CD4-positive, alpha-beta T cell treated with Interleukin-6 for 4 hours (primary cell): Measurements from ENCODE around the gene NENF.

Experiments used
- DNase-seq: peaks from one replicate; pipeline ENCODE4 v3.0.0-alpha.2; 2020; ENCODE audit warnings: mixed read lengths

Gene NENF

DNA sequence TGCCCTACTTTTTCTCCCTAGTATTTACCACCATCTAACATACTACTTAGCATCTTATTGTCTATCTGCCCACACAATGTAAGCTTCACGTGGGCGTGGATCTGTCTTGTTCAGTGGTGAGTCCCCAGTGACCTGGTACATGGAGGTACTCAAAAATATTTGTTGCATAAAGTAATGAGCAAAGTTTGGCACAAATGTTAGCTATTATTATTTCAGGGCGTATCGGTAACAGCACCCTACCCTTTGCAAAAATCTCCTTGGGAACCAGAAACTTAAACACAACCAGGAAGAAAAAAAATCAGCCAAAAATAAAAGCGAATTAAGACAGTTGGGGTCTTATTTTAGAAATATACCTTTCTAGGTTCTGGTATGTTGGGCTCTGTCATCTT is 454 bp upstream of the NENF start:
- no peak for DNase-seq

DNA sequence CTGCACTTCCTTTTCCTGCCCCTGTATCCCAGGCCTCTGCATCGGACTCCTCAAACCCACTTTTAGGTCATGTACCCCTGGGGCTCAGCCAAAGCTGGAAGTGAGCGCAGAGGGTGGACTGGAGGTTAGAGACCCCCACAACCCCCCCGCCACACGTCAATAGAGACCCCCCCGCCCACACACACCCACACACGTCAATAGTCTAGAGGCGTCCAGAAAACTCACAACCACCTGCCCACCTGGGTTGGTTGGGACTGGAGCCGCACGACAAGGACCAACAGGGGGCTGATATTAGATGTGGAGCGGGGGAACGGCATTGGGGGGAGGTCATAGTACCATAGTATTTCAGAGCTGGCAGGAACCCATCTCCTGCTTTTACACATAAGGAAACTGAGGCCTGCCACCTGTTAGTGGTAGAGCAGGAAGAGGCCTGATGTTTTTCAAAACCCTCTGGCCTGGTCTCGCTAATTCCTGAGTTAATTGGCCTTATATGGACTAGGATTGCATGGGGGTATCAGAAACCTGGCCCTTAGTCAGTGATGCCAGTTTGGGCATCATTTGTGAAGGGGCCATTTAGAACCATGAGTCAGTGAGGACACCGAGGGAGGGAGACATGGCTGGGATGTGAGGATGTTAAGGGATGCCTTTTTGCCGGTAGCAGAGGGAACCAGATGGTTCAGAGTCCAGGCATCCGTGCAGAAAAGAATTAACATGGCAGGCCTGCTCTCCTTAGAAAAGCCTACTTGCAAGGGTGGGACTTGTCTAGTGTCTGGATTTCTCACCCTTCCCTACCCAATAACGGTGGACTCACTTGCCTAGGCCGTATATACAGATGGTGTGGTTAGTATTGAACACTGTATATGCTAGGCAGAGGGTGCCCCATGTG is 1.1 kb downstream of the NENF start:
- no peak for DNase-seq

DNA sequence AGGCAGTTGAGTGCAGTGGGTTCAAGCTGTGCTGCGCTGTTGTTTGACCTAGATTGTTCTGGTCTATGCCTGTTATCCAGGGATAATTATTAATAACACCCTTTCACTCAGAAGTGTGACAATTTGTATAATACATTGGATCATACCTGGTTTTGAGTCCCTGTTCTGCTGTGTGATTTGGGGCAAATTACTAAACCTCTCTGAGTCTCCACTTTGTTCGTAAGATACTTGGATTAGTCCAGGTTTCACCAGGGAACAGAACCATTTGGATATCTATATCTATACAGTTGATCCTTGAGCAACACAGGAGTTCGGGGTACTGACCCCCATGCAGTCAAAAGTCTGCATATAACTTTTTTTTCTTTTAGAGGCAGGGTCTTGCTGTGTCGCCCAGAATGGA is 2.3 kb downstream of the NENF start:
- no peak for DNase-seq

DNA sequence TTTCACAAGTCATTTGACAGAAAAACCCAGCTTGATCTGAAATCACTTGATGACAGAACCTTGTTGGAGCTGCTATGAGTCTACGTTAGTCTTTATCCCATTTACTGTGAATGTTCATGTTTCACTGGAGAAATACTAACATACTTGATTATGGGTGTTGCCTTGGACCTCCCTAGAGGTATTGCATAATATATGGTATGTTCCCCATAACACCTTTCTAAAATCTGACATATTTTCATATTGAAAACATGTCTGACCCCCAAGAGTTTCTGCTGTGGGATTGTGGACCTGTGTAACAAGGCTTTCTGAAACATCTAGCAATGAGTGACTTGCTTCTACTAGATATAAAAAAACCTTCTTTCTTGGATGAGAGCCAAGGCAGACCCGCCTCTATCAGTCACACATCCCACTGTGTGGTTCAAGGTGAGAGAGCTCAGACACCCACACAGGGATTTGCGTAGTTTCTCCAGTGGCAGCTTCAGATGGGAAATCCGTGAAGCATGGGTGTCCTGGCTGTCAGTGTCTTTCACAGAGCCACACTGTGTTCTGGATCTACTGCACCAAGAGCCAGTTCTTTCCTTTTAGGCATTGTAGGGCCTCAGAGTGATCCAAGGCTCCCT is 4.6 kb downstream of the NENF start:
- no peak for DNase-seq

DNA sequence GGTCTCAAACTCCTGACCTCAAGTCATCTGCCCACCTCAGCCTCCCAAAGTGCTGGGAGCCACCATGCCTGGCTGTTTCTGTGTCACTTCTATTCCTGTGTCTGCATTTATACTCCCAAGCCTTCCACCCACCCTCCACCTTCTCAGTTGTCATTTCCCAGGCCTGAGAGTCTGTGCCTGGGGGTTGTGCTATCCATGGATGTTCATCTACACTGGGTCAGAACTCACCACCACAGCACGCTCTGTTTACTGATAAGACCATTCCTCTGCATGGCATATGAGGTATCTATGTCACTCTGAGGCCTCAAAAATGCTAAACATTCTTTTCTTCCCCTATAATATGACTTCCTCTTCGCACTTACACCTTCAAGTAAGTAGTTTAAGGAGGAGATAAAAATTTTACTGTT is 6.1 kb downstream of the NENF start:
- no peak for DNase-seq

DNA sequence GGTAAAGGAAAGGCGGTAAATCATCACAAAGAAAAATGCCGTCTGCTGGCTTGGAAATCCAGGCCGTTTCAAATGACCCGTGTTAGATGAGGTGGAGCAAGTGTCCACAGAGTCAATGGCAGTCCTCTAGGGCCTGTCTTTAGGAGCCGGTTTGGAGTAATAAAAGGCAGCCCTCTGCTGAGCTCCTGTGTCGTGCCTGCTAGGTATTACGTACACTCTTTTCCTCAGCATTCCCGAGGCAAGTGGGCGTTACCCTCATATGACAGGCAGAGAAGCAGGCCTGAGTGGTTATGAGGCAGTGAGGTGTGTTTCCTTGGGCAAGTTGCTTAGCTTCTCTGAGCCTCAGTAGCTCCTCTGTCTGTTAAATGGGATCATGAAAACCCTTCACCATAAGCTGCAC is 7.7 kb downstream of the NENF start:
- DNase-seq = no peak

DNA sequence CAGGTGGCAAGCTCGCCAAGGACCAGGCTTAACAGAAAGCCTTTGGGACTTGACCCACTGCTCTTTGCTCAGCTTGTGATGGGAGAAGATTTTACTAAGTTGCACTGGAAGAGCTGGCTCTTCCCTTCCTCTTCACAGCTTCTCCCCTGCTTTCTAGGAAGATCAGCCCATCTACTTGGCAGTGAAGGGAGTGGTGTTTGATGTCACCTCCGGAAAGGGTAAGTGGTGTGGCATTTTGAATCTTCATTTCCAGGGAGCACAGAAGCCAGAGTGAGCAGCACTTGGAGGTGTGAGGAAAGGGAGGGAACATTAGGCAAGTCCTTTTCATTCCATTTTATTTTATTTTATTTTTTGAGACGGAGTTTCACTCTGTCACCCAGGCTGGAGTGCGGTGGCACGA is 9.7 kb downstream of the NENF start:
- no peak for DNase-seq

DNA sequence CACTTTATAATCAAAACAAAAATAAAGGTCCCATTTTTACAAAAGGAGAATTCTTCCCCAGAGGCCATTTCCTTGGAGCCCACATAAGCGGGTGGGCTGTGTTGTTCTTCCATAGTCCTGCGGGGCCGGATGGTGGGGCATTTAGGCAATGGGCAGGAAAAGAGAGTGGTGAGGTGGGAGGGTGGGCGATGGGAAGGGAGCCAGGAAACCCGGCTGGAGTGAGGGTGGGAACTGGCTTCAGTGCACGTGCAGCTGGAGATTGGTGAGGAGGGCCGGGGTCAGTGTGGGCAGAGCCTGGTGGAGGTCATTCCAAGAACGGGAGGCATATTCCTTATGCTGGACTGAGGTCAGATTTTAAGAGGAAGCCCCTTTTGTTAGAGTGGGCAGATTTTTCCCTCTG is 13.6 kb downstream of the NENF start:
- DNase-seq = no peak

DNA sequence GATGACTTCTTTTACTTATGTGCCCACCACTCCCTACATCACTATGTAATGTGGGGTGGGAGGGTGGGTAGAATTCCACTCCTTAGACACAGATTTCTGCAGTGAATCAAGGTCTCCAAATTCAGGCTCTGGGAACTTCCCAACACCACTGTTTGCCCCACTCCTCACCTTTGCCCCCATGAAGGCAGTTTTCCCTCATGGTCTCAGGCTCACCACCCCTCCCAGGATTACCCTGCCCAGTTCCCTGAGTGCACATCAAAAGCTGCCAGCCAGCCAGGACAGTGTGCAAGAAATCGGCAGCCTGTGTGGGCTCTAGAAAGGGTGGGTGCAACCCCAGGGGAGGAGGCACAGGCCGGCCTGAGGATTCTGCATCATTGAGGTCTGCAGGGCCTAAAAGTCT is 14.8 kb downstream of the NENF start:
- no peak for DNase-seq

DNA sequence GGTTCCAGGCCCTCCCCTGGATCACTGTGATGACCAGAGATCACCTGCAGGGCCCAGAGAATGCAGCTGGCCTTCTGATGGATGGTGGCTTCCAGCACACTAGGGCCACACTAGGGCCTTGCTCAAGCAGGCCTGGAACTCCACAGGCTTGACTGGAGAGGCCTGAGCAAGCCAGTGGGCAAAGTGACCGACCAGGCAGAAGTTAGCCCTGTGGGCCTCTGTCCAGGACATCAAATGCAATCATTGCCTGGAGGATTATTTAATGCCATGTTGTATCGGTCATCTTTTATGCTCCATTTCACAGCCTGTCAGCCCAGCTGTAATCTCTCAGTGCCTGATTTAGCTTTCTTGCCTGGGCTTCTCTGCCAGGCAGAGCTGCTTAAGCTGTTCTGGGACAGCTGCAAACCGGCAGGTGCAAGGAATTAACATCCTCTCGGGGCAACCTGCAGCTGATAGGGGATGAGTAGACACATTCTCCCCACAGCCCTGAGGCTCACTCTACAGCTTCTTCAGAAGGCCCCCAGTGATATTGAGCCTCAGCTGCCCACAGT is 17.7 kb downstream of the NENF start:
- DNase-seq = no peak

DNA sequence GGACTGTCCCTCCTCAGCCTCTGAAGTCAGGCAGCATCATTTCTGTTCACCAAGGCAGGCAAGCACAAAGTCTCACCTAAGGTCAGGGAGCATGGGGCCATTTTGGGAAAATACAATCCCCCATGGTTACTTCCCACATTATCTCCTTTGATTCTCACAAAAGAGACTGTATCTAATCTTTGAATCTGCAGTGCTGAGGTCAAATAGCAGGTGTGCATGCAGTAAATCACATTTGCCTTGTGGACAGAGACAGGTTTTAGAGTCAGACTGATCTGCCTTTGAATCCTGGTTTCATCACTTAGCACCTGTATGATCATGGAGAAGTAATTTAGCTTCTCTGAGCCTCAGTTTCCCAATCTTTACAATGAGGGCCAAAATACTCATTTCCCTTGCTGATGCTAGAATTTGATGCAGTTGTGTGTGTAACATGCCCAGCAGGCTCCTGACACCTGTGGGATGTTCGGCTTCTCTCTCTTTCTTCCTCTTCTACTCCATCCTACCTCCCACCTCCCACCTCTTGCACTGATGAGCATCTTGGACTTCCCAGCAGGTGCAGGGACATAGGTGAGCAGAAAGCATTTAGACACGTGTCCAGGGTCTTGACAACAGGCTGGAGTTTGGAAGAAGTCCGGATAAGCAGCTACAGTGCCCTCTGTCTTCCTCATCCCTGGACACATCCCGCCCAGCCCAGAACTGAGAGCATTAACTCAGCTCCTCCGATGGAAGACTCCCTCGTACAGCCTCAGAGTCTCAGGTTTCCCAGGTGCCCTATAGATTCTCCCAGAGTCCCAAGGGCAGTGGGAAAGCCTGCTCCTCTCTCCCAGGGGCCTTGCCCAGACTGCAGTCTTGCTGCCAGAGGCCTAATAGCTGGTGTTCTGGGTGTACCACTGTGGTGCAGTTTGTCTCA is 18.9 kb downstream of the NENF start:
- no peak for DNase-seq

DNA sequence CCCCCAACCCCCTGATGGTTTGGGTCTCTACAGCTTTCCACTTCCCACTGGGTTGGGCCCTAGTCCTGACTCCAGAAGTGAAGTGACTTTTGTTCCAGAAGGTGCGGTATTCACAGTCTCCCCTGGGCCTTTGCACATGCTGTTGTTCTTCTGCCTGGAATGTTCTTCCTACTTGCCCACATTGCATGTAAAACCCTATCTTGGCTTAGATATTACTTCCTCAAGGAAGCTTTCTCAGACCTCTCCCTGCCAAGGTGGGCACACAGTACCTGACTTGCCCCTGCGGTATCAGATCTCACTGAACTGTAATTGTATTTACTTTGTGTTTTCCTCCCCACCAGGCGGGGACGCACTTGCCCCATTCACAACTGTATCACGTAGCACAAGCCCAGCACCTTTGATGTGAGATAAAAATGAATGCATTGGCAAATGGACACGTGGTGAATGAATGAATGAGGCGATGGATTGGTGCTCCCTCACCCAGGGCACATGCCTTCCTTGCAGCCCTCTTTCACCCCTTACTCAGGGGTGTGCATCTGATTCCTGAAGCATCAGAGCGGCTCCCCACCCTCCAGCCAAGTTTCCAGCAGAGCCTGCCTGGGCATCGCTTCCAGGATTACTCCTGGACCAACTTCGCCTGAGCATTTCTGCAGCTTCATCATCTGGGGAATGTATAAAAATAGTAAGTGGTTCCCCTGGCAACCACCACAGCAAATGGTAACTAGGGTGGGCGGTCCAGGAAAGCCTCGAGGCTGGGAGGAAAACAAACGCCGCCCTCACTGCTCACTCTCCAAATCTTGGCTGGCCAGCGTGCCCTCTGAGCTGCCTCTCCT is 19.8 kb downstream of the NENF start:
- DNase-seq = no peak

DNA sequence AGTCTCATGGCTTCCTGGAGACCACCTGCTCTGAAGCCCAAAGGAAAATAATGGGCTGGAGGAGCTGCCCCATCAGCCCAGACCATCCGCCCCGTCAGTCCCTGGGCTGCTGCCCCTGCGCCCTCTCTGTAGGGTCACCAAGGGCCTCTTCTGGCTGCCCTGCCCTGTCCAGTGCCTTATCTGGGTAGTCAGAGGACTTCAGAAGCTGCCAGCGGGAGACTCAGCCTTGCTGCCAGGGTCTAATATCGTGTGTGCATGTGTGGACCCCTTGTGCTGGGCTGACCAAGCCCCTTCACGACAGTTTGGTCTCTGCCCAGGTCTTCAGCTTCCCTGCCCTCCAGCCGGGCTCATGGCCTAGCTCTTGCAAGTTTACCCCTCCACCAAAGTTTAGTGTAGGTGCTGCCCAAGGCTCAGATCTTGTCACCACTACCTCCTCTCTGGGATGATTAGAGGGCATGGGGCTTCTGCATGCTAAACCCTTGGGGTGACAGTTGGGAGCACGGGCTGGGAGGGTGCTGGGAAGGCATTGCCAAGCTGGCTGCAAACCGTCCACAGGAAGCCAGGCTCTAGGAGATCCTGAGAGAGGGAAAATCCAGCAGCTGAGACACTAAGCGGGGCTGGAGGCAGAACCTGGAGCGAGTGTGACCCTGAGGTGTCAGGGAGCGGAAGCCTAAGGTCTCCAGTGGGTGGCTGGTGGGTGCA is 20.6 kb downstream of the NENF start:
- DNase-seq = no peak

DNA sequence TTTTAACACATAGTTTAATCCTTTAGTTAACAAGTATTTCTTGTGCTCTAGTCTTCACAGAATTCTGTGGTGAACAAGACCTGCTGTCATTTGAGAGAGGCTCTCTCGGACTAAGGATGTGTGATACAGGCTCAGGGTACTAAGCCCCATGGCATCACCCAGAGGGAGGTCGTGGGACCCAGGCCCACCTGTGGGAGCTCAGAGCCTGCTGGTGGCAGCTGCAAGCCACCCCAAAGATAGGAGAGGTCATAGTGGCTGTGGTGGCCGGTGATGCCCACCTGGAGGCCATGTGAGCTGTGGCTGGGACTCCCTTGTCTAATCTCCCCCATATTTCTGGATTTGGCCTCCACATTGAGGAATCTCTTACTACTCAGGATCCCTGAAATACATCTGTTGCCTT is 22.0 kb downstream of the NENF start:
- no peak for DNase-seq

DNA sequence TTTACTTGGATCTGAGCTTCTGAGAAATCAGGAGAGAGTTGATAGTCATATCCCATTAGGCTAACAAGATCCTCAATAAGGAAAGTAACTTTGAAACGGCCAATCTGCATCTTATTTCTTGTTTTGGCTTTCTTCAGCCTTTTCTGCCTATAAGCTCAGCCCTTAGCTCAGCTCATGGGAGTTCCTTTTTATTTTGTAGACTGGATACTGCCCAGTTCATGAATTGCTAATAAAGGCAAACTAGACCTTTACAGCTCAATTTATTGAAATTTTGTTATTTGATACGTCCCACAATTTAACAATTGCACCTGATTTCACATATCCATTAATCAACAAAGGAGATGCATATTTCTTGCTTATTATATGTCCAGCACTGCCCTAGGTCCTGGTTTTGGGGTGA is 22.7 kb downstream of the NENF start:
- no peak for DNase-seq

DNA sequence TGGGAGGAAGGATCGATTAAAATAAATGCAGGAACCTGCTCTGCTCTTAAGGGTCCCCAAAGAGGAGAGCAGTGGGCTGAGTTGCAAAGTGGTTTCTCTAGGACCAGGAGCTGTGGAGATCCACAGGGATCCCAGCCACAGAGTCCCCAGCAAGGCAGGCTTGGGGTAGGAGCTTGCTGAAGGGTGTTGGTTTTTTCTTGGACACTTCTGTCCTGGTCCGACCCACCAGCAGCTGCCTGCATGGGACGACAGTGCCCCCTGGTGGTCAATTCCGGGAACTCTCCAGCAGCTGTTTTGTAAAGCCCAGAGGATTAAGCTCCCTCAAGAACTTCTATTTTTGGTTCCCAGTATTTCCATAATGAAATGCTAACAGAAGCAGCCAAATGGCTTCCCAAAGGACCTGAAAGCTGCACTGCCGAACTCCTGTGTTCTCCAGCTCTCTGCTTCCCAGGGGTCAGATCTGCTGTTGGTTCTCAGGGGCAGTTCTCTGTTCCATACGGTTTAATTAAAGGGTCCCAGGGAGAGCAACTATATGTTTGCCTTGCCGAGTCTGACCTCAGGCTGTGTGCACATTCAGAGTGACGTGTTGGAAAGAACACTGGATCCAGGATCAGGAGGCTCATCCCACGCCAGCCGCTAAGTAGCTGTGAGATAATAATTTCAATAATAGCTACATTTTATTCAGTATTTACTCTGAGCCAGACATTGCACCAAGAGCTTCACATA is 23.2 kb downstream of the NENF start:
- peak; percentile 87 for DNase-seq

DNA sequence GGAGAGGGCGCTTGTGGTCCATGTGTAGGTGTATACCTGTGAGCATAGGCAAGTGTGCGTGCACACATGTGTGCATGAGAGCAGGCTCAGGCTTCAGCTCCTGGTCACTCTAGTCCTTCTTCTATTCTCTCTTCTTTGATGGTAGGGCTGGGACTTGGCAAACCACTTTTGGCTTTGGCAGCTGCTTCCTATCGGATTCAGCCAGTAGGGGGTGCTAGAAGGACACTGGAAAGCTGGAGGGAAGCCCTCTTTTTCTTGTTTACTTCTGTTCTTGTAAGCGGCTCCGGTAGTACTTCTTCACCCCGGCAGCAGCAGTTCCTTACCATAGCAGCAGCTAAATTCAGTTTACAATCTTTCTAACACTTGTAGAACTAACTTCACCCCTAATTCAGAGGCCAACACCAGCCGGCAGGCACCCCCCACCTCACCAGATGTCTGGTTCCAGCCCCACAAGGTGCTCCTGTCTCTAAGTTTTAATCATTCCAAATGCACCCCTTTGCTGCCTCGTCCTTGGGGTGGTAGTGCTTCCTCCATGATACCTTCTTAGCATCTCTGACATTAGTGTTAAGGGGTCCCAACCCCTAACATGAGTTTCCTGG is 25.1 kb downstream of the NENF start:
- peak; percentile 61 for DNase-seq

DNA sequence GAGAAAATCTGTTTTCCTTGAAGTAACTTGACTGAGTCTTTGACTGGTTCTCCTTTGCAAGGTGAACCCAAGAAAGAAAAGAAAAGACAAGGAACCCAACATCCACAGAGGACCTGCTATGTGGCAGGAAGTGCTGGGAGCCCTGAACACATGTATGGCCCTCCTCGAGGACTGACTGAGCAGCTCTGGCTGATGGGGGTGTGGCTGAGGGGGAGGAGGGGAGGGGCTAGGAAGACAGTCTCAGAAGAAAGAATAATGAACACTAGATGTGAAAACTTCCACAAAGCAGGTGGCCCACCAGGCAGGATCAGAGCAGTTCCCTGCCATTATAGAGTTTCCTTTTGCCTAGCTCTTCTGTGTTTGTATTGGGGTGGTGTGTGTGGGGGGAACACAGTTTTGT is 26.1 kb downstream of the NENF start:
- peak; percentile 44 for DNase-seq

DNA sequence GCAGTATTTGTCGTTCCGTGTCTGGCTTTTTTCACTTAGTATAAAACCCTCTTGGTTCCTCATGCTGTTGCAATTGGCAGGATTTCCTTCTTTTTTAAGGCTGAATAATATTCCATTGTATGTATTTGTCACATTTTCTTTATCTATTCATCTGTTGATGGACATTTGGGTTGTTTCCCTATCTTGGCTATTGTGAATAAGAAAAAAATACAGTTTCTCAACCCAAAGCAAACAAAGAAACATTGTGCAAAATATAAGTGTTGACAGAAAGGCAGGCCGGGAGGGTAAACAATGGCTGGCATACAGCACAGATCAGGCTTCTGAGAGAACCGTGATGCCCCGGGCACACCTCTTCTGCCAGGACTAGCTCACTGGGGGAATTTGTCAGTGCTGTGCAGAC is 26.9 kb downstream of the NENF start:
- DNase-seq = no peak

DNA sequence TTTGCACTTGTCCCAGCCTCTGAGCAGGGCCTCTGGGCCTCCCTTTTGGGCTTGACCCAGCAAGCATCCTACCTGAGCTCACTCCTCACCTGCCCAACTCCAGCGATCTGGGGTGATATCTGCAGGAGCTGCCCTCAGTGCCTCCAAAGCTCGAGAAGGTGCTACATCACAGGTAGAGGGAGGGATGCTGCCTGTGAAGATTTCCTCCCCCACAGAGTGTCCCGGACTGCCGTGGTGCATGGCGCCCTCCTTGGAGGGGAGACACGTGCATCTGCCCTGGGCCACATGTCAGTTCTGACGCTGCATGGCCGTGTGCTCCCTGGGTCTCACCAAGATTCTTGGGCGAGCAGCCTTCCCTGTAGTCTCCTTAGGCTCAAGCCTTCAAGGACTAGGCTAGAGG is 27.7 kb downstream of the NENF start:
- DNase-seq = no peak
